ENCODE measurements around the gene GPR161.
"Not testable (repeated sequence)": the region's sequence is repeated elsewhere in the genome, so short reads cannot be mapped to it uniquely, and the experiment has no call there.

Gene GPR161

DNA sequence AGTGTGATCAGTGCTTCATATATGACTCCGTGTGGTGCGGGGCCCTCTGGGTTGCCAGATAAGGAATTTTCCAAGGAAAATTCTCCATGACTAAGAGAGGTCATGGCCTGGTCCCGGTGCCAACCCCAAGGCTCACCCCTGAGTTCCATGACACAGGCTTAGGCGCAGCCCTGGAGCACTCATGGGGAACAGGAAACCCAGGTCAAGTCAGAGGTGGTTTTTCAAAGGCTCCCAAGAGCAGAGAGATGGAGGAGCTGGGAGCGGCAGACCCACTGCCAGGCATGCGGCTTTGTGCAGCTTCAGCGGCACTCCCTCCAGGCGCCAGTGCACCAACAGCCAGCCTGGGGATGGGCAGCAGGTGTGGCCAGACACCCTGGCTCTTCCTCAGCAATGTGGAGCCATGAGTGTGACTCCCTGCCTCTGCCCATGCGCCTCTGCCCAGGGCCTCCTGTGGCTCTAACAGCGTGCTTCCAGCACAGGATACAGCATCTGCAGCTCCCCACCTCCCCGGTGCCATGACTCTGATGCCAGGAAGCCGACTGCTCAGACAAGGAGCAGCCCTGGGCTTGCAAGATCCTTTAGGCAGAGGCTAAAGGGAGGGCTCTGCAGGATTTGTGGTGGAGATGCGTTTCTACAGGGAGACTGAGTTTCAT is 47.3 kb downstream of the GPR161 start:
- H3K4me3 ChIP-seq (ENCODE audit: low read depth, low read length), result no peak overlapping the region

DNA sequence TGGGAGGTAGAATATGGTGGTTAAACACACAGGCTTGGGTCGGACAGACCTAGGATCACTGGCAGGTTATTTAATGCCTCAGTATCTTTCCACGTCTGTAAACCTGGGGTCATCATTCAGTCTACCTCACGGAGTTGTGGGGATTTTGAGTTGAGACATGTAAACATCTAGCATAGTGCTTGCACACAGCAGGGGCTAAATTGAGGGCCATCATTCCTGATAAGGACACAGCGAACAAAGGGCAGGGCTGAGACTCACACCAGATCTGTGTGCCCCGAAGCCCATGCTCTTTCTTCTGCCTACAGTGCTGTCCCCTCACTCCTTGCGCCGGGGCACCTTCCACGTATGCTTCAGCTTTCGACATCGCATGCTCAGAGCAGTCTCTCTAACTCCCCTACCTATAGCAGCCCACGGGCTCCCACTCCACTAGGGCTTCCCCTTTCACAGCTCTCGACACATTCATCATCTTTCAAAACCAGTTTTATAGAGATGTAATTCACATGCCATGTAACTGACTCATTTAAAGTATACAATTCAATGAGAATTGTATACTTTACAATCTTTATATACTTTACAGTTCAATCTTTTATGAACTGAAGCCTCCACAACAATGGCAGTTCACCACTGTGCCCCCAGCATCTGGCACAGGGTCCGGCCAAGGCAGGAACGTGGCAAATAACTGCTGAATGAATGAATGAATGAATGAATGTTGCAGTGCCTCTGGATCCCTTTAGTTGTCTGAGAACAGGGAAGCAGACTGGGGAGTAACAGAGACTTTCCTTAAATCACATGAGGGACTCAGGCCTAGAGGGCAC is 48.0 kb downstream of the GPR161 start:
- no peak overlapping the region for H3K4me3 ChIP-seq (ENCODE audit: low read depth, low read length)

DNA sequence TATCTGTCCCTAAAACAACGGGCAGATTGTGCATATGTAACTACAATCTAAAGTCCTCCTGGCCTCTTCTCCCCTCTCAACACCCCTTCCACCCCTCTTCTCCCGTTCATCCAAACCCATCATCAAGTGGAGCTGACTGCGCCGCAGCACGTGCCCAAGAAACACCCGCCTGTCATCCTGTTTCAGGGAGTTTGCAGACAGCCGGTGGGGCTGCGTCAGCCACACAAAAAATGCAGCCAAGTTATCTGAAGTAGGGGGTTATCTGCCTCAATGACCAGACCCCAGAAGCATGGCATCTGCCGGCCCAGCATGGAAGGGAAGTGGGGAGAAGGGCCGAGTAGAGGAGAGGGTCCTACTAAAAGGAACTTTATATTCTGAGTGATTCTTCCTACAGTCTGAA is 49.0 kb downstream of the GPR161 start:
- no peak overlapping the region for H3K4me3 ChIP-seq (ENCODE audit: low read depth, low read length)

DNA sequence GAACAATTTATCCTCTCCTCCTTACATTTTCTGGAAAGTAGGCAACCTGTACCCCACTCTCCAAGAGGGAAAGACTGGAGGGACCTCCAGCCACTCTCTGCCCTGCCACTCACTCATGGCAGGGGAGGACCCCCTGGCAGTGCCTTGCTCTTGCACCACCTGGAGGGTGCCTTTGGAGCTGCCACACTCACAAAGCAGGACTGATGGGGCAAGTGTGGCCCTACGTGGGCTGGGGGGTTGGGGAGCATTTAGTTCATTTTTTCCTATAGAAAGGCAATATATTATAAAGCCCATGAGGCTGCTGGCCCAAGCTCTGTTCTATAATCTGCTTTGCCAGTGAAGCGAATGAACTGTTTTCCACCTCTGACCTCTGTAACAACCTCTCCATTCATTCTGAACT is 50.3 kb downstream of the GPR161 start:
- H3K4me3 ChIP-seq (ENCODE audit: low read depth, low read length), result no peak overlapping the region

DNA sequence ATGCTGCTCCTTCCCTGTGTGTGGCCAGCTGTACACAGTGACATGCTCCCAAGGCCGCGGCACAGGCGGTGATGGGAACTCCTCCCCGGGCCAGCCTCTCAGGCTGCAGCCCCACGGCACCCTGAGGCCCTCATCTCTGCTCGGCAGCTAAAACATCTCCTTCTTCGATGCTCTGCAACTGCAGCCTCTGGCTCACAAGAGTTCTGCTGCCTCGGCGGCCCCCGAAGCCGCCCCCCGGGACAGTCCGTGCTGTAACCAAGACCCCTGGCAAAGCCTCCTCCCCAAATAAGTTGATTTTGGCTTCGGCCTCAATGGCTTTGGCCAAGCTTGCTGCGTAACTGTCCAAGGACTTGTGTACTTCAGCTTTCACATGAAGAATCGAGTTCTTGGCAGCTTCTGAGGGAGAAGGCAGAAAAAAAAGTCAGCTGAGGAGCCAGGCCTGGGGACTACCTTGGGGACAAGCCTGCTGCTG is 51.3 kb downstream of the GPR161 start:
- H3K4me3 ChIP-seq (ENCODE audit: low read depth, low read length), result no peak overlapping the region

DNA sequence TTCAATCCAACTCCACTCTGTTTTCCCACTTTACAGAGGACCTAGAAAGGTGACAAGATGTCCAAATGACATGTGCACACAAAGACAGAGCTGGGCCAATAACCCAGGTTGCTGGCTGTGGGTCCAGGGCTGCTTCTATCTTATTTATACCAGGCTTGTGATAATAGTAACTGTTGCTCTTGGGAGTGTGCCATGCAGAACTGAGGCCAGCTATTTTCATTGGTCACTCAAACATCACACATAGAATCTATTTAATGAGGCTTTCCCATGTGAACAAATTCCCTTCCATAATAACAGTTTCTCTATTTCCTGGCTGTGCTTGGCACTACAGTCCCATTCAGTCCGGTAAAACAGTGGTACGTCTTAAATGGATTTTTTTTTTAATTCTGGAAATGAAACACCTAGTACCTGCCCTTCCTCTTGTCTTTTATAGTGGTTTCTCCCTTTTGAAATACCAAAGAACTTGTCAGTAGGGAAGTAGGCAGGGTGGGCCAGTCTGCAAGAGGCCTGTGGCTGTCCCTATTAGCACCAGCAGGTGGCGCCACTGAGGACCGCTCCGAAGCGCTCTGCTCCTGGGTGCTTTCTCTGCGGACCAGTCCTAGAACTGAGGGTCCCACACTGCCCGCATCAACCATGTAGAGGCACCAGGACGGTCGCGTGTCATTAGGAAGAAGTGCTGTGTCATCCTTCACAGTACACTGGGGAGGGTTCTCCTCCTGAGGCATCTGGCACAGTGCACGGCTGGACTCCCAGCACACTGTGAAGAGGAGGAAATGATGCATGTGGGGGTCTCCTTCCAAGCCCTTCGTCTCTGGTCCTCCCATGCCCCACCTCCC is 52.1 kb downstream of the GPR161 start:
- H3K4me3 ChIP-seq (ENCODE audit: low read depth, low read length), result no peak overlapping the region

DNA sequence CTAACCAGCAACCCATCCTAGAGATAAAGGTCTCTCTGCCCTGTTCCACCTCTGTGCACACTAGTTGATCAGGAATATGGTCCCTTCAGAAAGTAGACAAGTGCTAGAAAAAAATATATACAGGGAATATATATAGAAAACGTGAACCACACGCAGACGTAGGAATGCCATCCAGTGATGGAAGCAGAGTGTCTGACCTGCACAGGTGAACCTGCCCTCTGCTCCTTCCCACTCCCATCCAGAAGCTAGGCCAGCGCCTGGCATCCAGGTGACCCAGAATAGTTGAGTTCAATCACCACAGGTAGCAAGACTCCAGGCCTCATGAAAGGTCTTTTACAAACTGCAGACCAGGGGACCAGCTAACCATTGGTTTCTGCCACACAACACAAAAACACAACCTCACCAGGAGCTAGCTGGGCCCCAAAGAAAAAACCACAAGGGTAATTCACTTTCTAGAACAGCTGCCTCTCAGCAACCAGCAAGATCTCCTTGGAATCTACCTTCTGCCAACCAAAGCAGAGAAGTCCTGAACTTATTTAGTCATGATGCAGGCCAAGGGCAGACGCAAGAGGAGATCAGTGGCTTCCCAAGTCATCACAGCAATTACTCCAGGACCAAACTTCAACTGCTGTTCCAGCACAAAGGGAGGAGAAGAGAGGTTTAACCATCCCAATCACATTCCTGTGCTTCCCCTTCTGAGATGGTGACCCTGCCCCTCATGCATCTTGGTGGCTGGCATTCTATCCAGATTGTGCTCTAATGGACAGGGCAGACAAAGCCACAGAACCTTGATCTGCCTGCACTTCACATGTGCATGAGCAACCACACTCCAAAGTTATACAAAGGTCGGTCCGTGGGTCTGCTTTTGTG is 53.0 kb downstream of the GPR161 start:
- H3K4me3 ChIP-seq (ENCODE audit: low read depth, low read length), result no peak overlapping the region

DNA sequence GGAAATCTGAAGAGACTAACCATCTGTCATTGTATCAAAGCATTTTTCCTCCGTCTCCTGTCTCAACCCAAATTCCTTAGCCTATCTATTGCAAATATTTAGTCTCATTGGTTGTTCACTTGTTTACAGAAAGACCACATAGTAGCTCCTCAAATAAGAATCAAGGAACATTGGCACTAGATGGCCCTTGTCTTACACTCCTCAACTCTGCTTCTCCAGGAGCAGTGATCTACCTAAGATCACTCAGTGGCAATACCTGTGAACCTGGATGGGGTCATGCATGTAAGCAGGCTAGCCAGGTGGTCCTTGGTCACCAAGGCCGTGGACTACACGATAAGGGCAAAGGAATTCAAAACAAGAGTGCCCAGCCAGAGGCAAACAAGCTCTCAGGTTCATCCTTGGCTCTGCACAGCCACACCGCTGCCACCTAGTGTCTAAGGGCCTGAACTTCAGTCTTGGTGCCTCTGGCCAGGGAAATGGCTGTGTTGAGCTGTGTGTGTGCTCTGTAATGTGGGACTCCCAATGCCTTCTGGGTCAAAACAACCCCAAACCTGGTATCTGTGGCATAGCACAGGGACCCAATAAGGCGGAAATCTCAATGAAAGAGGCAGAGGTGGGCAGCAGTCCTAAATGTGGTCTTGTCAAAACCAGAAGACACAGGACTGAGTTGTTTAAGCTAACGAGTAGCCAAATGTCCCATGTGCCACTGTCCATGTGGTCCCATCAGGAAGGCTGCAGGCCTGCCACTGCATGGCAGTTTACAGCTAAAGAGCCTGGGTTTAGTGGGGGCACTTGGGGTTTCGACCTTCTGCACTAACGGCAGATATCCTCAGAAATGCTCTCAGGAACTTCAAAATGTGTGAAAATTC is 54.5 kb downstream of the GPR161 start:
- H3K4me3 ChIP-seq (ENCODE audit: low read depth, low read length), result no peak overlapping the region

DNA sequence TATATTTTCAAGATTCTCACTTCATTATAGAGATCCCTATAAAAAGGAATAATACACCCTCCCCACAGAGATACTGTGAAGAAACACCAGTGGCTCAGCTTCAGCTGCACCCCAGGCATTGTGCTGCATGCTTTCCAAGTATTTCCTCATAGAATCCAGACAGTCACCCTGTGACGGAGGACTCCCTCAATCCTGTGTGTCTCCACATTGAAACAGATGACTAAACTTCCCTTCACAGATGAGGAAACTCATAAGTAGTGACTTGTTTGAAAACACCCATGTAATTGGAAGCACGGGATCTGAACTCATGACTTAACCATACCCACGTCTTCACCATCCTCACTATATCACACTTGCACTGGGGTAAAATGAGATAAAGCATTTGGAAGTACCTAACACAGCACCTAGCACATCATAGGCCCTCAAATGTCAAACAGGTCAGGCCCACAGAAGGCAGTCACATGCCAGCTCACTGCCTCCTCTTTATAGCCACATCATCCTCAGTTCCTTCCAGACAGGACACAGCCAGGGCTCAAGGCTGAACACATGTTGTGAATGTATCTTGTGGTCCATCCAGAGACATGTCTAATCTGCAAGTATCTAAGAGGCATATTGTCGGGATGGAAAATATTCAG is 55.2 kb downstream of the GPR161 start:
- no peak overlapping the region for H3K4me3 ChIP-seq (ENCODE audit: low read depth, low read length)

DNA sequence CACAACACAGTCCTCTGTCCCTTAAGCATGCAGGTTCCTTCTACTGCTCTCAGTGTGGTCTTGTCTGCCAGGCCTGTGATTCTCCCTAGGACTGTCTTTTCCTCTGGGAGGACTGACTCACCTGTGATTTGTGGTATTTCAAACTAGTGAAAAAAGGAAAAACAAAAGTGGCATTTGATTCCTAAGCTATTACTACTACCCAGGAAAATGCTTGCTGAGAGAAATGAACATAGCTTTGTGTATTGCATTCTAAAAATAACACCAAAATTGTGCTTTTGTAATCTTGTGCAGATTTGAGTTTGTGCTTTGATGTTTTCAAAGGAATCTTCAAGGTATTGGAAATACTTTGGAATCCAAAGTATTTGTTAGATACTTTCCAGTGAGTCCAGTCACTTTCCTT is 57.0 kb downstream of the GPR161 start:
- no peak overlapping the region for H3K4me3 ChIP-seq (ENCODE audit: low read depth, low read length)

DNA sequence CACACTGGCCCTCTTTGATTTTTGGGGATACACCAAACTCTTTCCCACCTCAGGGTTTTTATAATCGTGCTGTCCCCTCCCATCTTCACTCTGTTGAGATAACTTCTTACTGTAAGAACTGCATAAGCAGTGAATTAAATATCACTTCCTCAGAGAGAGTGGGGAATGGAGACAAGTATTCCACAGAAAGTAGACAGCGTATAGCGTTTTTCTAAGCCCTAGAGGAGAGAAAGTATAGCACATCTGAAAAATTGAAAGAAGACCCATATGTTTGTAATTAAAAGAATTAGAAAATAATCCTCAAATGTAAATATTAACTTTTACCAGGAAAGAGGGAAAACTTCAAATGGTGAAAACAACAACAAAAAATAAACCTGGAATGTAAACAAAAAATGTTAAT is 67.3 kb downstream of the GPR161 start:
- no peak overlapping the region for H3K4me3 ChIP-seq (ENCODE audit: low read depth, low read length)

DNA sequence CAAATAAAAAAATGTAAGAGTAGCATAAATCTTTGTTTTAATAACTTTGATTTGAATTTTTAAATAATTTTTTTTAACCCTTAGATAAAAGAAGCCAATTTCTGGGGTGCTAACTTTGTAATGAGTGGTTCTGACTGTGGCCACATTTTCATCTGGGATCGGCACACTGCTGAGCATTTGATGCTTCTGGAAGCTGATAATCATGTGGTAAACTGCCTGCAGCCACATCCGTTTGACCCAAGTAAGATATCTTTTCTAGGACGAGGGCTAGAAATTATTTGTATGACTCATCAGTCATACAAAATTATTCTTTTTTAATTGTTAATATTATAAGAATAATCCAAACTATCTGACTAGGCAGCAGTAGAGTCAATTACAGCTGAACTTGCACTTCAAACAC is 71.2 kb downstream of the GPR161 start:
- H3K4me3 ChIP-seq (ENCODE audit: low read depth, low read length), result no peak overlapping the region

DNA sequence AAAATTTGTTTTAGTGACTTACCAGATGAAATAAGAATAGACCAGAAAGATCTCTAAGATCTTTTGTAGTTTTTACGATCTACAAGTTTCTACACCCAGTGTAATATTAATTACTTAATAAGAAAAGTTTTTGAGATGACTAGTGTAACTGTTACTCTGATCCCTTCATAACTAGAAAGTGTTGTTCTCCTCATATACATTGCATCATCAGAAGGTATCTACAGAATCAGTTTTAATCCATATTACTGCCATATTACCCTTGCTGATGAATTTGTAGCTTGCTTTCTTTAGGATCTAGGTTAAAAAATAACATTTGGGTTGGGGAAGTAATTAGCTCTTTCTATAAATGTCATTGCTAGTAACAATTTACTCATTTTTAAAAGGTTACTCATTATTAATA is 72.5 kb downstream of the GPR161 start:
- H3K4me3 ChIP-seq (ENCODE audit: low read depth, low read length), result no peak overlapping the region

DNA sequence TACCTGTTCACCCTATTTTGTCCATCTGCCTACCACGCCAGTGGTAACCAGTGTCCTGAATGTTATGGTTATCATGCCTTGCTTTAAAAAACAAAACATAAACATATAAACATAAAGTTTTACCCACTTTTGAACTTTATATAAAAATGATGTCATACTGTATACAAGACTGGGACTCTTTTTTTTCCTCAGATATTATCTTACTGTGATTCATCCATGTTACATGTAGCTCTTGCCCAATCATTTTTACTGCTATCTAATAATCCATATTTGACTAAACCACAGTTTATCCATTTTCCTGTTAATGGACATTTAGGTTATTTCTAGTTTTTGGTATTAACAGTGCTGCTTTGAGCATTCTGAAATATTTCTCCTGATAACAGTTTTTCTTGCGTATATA is 78.8 kb downstream of the GPR161 start:
- no peak overlapping the region for H3K4me3 ChIP-seq (ENCODE audit: low read depth, low read length)

DNA sequence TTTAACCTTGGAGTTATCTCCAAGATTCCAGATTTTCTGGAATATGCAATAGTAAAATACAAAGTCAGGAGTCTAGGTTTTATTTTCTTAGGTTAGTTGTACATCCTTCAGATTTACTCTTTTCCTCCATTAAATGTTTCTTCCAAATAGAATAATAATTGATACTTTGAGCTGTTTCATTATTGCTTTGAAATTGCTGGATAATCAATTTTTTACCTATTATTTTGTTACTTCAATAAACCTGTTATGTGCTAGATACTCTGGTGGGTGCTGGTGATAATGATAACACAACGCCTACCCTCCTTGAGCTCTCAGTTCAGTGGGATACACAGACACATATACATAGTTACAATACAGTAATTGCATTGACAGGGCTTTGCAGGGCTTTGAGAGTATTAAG is 79.4 kb downstream of the GPR161 start:
- H3K4me3 ChIP-seq (ENCODE audit: low read depth, low read length), result no peak overlapping the region

DNA sequence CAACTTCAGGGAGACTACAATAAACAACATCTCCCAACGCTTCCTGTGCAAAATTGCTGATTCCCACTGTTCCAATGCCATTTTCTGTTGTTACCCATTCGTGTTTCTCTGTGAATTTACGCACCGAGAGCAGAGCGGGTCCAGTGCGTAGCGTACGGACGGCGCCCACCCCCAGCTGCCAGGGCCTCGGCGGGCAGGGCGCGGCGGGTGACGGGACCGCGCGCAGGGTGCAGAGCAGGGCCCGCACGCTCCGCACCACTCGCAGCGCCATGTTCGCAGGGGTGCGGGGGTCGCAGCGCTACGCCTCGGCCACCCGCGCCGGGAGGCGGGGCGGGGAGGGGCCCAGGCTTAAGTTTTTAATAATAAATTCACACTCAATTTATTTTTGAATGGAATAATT is 80.6 kb downstream of the GPR161 start:
- H3K4me3 ChIP-seq (ENCODE audit: low read depth, low read length), result not testable (repeated sequence)

DNA sequence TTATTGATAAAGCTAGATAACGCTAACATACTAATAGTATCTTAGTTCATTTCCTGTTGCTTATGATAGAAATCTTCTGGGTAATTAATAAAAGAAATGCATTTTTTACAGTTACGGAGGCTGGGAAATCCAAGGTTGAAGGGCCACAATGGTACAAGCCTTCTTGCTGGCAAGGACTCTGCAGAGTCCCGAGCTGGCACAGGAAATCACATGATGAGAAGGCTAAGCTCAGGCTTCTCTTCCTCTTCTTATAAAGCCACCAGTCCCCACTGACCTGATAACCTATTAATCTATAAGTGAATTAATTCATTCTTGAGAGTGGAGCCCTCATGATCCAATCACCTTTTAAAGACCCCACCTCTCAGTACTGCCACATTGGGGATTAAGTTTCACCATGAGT is 82.6 kb downstream of the GPR161 start:
- H3K4me3 ChIP-seq (ENCODE audit: low read depth, low read length), result no peak overlapping the region

DNA sequence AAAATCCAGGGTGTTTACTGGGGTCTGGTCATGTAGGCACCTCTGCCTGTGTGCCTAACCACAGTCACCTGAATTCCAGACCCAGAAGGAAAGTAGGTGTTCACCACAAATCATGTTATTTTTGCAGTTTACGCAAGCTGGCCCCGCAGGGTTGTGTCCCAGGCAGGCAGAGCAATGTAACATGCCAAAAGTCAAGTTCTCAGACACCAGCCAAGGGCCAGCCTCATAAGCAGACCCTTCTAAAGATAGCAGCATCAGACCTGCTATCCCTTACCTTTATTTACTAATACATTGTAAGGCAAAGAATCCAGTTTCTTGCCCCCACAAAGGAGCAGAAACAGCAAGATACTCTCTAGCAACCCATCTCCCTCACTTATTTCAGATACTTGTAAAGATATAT is 83.0 kb downstream of the GPR161 start:
- no peak overlapping the region for H3K4me3 ChIP-seq (ENCODE audit: low read depth, low read length)

DNA sequence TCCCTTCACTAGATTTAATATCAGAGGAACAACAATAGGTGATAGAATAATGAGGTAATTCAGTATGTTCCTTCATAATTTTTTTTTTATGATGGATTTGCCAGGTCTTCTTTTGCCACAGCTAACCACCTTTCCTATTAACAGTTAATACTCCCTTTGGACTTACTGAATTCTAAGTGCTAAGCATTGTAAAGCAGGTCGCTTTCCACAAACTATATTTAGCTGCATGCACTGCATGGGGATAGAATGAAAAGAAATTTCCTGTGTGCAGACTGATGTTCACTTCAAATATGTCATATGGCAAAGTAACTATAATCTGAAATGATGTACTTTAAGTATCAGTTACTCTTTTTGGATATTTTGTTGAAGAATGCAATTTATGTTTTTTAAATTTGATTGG is 85.8 kb downstream of the GPR161 start:
- H3K4me3 ChIP-seq (ENCODE audit: low read depth, low read length), result no peak overlapping the region

Measured in iPS-11a (cell line).